ENCODE results near the gene MAG.

- TF ChIP-seq, protein P1, sequence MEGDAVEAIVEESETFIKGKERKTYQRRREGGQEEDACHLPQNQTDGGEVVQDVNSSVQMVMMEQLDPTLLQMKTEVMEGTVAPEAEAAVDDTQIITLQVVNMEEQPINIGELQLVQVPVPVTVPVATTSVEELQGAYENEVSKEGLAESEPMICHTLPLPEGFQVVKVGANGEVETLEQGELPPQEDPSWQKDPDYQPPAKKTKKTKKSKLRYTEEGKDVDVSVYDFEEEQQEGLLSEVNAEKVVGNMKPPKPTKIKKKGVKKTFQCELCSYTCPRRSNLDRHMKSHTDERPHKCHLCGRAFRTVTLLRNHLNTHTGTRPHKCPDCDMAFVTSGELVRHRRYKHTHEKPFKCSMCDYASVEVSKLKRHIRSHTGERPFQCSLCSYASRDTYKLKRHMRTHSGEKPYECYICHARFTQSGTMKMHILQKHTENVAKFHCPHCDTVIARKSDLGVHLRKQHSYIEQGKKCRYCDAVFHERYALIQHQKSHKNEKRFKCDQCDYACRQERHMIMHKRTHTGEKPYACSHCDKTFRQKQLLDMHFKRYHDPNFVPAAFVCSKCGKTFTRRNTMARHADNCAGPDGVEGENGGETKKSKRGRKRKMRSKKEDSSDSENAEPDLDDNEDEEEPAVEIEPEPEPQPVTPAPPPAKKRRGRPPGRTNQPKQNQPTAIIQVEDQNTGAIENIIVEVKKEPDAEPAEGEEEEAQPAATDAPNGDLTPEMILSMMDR (IDR thresholded peaks at IDR 0.05) = no peak
- no peak for TF ChIP-seq EP300 (IDR thresholded peaks at IDR 0.05)
- TF ChIP-seq POLR2A (IDR thresholded peaks at IDR 0.05) = no peak
These were observed 26.6 kb upstream of the MAG start for GRCh38 chr19:35265126-35265899.

All from sigmoid colon (tissue), 4 donors.